Upper lobe of left lung (tissue), 6 donors: ENCODE data around the gene ARHGAP12. TPM values are rescaled to one million over a fixed set of nuclear protein-coding genes. Genes with fewer than 3 reads are reported as not detected.
A peak's percentile ranks its signal among the peaks of the same experiment; 100 is the strongest.

ENCODE experiments used
- ATAC-seq, 2 donors: fragments of 200-7000 bp; cut with Tn5 transposase; one replicate each; pipeline ENCODE4 v1.9.1; 2022; ENCODE audit warnings: mild to moderate bottlenecking in 2 of 2, moderate library complexity in 2 of 2; ENCODE audit not compliant: low FRiP score in 2 of 2
- DNase-seq, 2 donors: peaks; one replicate each; pipeline ENCODE4 v3.0.0-alpha.2; 2019 to 2020
- H3K27ac ChIP-seq, 4 donors: fragments of 200-600 bp; sonication (generic); one replicate each; pipeline ENCODE4 v1.5.1; 2016 to 2019
- H3K27me3 ChIP-seq, 4 donors: fragments of 200-600 bp; sonication (generic); one replicate each; pipeline ENCODE4 v1.5.1; 2017 to 2019
- H3K36me3 ChIP-seq, 4 donors: fragments of 200-600 bp; sonication (generic); one replicate each; pipeline ENCODE4 v1.5.1; 2016 to 2019
- H3K4me1 ChIP-seq, 4 donors: fragments of 200-600 bp; sonication (generic); one replicate each; pipeline ENCODE4 v1.5.1; 2018 to 2019
- H3K4me3 ChIP-seq, 4 donors: fragments of 200-600 bp; sonication (generic); one replicate each; pipeline ENCODE4 v1.5.1; 2017 to 2019; ENCODE audit warnings: mild to moderate bottlenecking in 2 of 4, moderate library complexity in 1 of 4
- H3K9me3 ChIP-seq, 4 donors: fragments of 200-600 bp; sonication (generic); one replicate each; pipeline ENCODE4 v1.5.1; 2018 to 2019
- CTCF ChIP-seq, 6 experiments: fragments of 450-650 bp in 4 of 6; fragments of 200-600 bp in 2 of 6; sonication (generic) in 2 of 6; IDR thresholded peaks; one replicate each; pipeline ENCODE4 v1.5.1; 2016 to 2019; ENCODE audit warnings: antibody characterized with exemption in 6 of 6
- EP300 ChIP-seq, 4 donors: sonication (generic); formaldehyde crosslinking; IDR thresholded peaks; one replicate each; pipeline ENCODE4 v1.5.1; 2017; ENCODE audit warnings: antibody characterized with exemption in 4 of 4, control low read depth in 2 of 4
- POLR2A ChIP-seq, 4 donors: fragments of 450-650 bp; IDR thresholded peaks; one replicate each; pipeline ENCODE4 v1.5.1; 2016 to 2017; ENCODE audit warnings: antibody characterized with exemption in 4 of 4, mild to moderate bottlenecking in 2 of 4
- POLR2AphosphoS5 ChIP-seq, 2 donors: sonication (generic); formaldehyde crosslinking; IDR thresholded peaks; one replicate each; pipeline ENCODE4 v1.5.1; 2017; ENCODE audit warnings: antibody characterized with exemption in 2 of 2
- WGBS, 2 donors: methylation state at CpG; one replicate each; pipeline ENCODE4 v1.1.5; 2017 to 2018; 5-methylcytosine and 5-hydroxymethylcytosine counted together
- total RNA-seq, 6 donors: library from RNA; depleted of rRNA in 4 of 6; stranded (reverse); fragments of >200 nt in 4 of 6; gene quantifications; one replicate each; pipeline versions ENCODE4 v1.1.0 to v1.2.1, GENCODE V29; 2016 to 2021
- donor health status: DM: no; HTN: no; CAD: no; lungs with moderate emphysema.
- donor health status: DM: no; HTN: yes; CAD: no; lungs with severe emphysema.

Gene ARHGAP12
- total RNA-seq, 6 donors from 2014 or later = 16.8 to 63.2 (median 29.7) TPM

DNA sequence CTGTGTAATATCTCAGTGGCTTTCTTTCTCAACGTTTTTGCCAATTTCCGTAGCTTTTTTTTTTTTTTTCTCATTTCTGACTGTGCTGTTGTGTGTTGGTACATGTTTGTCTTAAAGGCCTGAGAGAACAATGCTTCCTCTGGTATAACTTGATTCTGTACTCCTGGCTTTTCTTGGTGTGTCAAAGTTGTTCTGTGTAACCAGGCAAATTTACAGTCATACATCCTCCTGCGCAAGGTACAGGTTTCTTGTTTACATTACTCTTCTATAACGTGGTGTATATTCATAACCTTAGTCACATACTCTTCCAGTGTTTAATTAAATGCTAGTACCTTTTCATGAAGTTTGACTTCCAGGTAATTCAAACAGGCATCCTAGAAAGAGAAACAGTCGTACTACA is 8.3 kb upstream of the ARHGAP12 start:
- 51 to 54% methylated on average over 5 of the region's 5 CpGs for WGBS, 2 donors
- Histone ChIP-seq H3K9me3 (no peaks in the 10 kb centered on the region), H3K4me1 (peaks cover 4 to 16% (median 14%) of the 10 kb centered on the region in 4 donors), H3K27me3 (no peaks in the 10 kb centered on the region), H3K4me3 (no peak overlapping the region), H3K36me3 (no peaks in the 10 kb centered on the region), H3K27ac (no peak overlapping the region)
- DNase-seq (no peak), ATAC-seq (no peak)
- TF ChIP-seq EP300 (IDR thresholded peaks at IDR 0.05) = no peak
- TF ChIP-seq POLR2AphosphoS5 (IDR thresholded peaks at IDR 0.05) = no peak
- no peak for TF ChIP-seq CTCF (IDR thresholded peaks at IDR 0.05)
- TF ChIP-seq POLR2A (IDR thresholded peaks at IDR 0.05) = no peak

- peaks cover 4 to 14% (median 10%) of the 10 kb centered on the region in 4 donors for H3K4me1 ChIP-seq
- ATAC-seq (no peak), DNase-seq (no peak)
- H3K27ac ChIP-seq = no peak overlapping the region
- 84 to 97% methylated on average over 1 of the region's 1 CpG for WGBS, 2 donors
- no peak for TF ChIP-seq POLR2A (IDR thresholded peaks at IDR 0.05)
- TF ChIP-seq EP300 (IDR thresholded peaks at IDR 0.05) = no peak
- no peak for TF ChIP-seq POLR2AphosphoS5 (IDR thresholded peaks at IDR 0.05)
- TF ChIP-seq CTCF (IDR thresholded peaks at IDR 0.05) = no peak
- no peak overlapping the region for H3K4me3 ChIP-seq
- H3K27me3 ChIP-seq = no peaks in the 10 kb centered on the region
- no peaks in the 10 kb centered on the region for H3K9me3 ChIP-seq
- no peaks in the 10 kb centered on the region for H3K36me3 ChIP-seq
Observed at GRCh38 chr10:31936086-31936485, 7.5 kb upstream of the ARHGAP12 start.

DNA sequence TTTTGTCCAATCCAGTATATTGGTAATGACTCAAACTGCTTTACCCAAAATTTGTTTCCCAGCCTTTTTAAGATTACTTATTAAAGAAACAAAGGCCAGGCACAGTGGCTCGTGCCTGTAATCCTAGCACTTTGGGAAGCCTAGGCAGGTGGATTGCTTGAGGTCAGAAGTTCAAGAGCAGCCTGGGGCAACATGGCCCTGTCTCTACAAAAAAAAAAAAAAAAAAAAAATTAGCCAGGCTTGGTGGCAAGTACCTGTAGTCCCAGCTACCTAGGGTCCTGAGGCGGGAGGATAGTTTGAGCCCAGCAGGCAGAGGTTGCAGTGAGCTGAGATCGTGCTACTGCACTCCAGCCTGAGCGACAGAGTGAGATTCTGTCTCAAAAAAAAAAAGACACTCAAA is 7.0 kb upstream of the ARHGAP12 start:
- Histone ChIP-seq H3K27me3 (no peaks in the 10 kb centered on the region), H3K36me3 (no peaks in the 10 kb centered on the region), H3K27ac (no peak overlapping the region), H3K4me1 (peaks cover 4 to 11% (median 9%) of the 10 kb centered on the region in 4 donors), H3K4me3 (no peak overlapping the region), H3K9me3 (no peaks in the 10 kb centered on the region)
- TF ChIP-seq POLR2AphosphoS5 (IDR thresholded peaks at IDR 0.05) (no peak), POLR2A (IDR thresholded peaks at IDR 0.05) (no peak), CTCF (IDR thresholded peaks at IDR 0.05) (no peak), EP300 (IDR thresholded peaks at IDR 0.05) (no peak)
- ATAC-seq (no peak), DNase-seq (no peak)
- WGBS, 2 donors = 83 to 87% methylated on average over 4 of the region's 4 CpGs

GRCh38 chr10:31932838-31933237 is 4.2 kb upstream of the ARHGAP12 start:
- Histone ChIP-seq H3K9me3 (no peaks in the 10 kb centered on the region), H3K4me3 (no peak overlapping the region), H3K27me3 (no peaks in the 10 kb centered on the region), H3K27ac (no peak overlapping the region), H3K4me1 (peaks cover 0 to 12% (median 6%) of the 10 kb centered on the region in 4 donors), H3K36me3 (no peaks in the 10 kb centered on the region)
- TF ChIP-seq POLR2A (IDR thresholded peaks at IDR 0.05) (no peak), EP300 (IDR thresholded peaks at IDR 0.05) (no peak), CTCF (IDR thresholded peaks at IDR 0.05) (no peak), POLR2AphosphoS5 (IDR thresholded peaks at IDR 0.05) (no peak)
- ATAC-seq = no peak
- DNase-seq = no peak

GRCh38 chr10:31930856-31931255 is 2.2 kb upstream of the ARHGAP12 start:
- H3K36me3 ChIP-seq = no peaks in the 10 kb centered on the region
- TF ChIP-seq POLR2AphosphoS5 (IDR thresholded peaks at IDR 0.05) = no peak
- TF ChIP-seq POLR2A (IDR thresholded peaks at IDR 0.05) = no peak
- TF ChIP-seq CTCF (IDR thresholded peaks at IDR 0.05) = no peak
- TF ChIP-seq EP300 (IDR thresholded peaks at IDR 0.05) = no peak
- peak overlapping the region in 3 of 4 donors; percentile 96 to 99 (median 97) for H3K27ac ChIP-seq
- no peak for ATAC-seq
- H3K4me1 ChIP-seq = peaks cover 8 to 31% (median 16%) of the 10 kb centered on the region in 4 donors
- WGBS, 2 donors = 83 to 85% methylated on average over 1 of the region's 1 CpG
- no peak overlapping the region for H3K4me3 ChIP-seq
- no peak for DNase-seq
- H3K27me3 ChIP-seq = no peaks in the 10 kb centered on the region
- no peaks in the 10 kb centered on the region for H3K9me3 ChIP-seq
